Lower leg skin (tissue), 3 donors: ENCODE data around the gene ACAT2.

Source experiments
- POLR2A ChIP-seq, 2 donors: fragments of 450-650 bp; IDR thresholded peaks; one replicate each; pipeline ENCODE4 v1.6.1; 2016 to 2017; ENCODE audit warnings: antibody characterized with exemption in 2 of 2, mild to moderate bottlenecking in 1 of 2, moderate library complexity in 1 of 2
- TF ChIP-seq, protein P1 (sequence below), 3 donors: fragments of 450-650 bp; IDR thresholded peaks; one replicate each; pipeline ENCODE4 v1.5.1; 2016; ENCODE audit warnings: antibody characterized with exemption in 3 of 3, mild to moderate bottlenecking in 3 of 3, moderate library complexity in 2 of 3

DNA sequence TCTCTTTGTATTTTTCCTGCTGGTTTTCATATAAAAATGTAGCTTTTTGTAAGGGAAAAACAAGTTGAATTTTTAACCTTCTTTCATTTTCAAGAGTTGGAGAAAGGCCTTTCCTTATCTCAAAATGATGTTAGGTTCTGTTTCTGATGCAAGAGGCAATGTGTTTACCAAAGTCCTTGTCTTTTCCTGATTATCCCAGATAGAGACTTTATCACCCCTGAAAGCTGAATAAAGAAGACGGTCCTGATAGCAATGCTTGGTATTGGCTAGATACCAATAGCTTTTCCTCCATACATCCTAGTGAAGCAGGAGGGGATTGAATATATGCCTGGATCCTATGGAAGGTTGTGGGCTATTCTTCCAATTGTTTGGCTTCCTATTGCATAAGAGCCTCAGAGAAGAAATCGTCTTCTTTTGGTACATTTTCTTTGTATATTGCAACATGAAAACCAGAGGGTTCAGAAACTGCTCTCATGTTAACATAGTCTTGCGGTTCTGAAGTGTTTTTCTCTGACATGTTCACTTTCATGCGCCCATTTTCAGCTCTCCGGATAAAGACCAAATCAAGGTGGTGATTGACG is 43.7 kb downstream of the ACAT2 start:
- TF ChIP-seq, protein P1, sequence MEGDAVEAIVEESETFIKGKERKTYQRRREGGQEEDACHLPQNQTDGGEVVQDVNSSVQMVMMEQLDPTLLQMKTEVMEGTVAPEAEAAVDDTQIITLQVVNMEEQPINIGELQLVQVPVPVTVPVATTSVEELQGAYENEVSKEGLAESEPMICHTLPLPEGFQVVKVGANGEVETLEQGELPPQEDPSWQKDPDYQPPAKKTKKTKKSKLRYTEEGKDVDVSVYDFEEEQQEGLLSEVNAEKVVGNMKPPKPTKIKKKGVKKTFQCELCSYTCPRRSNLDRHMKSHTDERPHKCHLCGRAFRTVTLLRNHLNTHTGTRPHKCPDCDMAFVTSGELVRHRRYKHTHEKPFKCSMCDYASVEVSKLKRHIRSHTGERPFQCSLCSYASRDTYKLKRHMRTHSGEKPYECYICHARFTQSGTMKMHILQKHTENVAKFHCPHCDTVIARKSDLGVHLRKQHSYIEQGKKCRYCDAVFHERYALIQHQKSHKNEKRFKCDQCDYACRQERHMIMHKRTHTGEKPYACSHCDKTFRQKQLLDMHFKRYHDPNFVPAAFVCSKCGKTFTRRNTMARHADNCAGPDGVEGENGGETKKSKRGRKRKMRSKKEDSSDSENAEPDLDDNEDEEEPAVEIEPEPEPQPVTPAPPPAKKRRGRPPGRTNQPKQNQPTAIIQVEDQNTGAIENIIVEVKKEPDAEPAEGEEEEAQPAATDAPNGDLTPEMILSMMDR (IDR thresholded peaks at IDR 0.05): no peak
- no peak for TF ChIP-seq POLR2A (IDR thresholded peaks at IDR 0.05)
